HCEC 1CT (cell line): ENCODE measurements around the gene HSCB.
A peak's percentile ranks its signal among the peaks of the same experiment; 100 is the strongest.
"Not testable (repeated sequence)": the region's sequence is repeated elsewhere in the genome, so short reads cannot be mapped to it uniquely, and the experiment has no call there.

Source experiments
- DNase-seq: peaks from one replicate; pipeline ENCODE4 v3.0.0-alpha.2; 2017

Gene HSCB

GRCh38 chr22:28741200-28741784 is 547 bp upstream of the HSCB start:
- no peak for DNase-seq

- DNase-seq, result no peak
Observed at GRCh38 chr22:28742562-28742962, 723 bp downstream of the HSCB start.

- no peak for DNase-seq
Observed at GRCh38 chr22:28743852-28744251, 2.0 kb downstream of the HSCB start.

- peak; percentile 82 for DNase-seq
Observed at GRCh38 chr22:28750471-28750881, 8.6 kb downstream of the HSCB start.

- not testable (repeated sequence) for DNase-seq
Observed at GRCh38 chr22:28754512-28754911, 12.7 kb downstream of the HSCB start.

- DNase-seq, result no peak
Observed at GRCh38 chr22:28759861-28760560, 18.2 kb downstream of the HSCB start.

GRCh38 chr22:28761449-28761755 is 19.6 kb downstream of the HSCB start:
- DNase-seq, result no peak

GRCh38 chr22:28762000-28762399 is 20.2 kb downstream of the HSCB start:
- not testable (repeated sequence) for DNase-seq

- DNase-seq, result no peak
Observed at GRCh38 chr22:28766628-28767027, 24.8 kb downstream of the HSCB start.

- no peak for DNase-seq
Observed at GRCh38 chr22:28768701-28769393, 27.0 kb downstream of the HSCB start.

GRCh38 chr22:28769394-28770085 is 27.7 kb downstream of the HSCB start:
- DNase-seq, result no peak

- DNase-seq, result no peak
Observed at GRCh38 chr22:28771195-28771791, 29.5 kb downstream of the HSCB start.

GRCh38 chr22:28772633-28773460 is 31.0 kb downstream of the HSCB start, which contains the start of gene CCDC117:
CCDC117 (plus strand) TSS chr22:28772695; CDS start chr22:28772850, 155 bp downstream.
- peak; percentile 94 for DNase-seq

GRCh38 chr22:28773461-28773867 is 31.6 kb downstream of the HSCB start:
- DNase-seq, result peak; percentile 53

- no peak for DNase-seq
Observed at GRCh38 chr22:28774378-28774777, 32.5 kb downstream of the HSCB start.

- DNase-seq, result no peak
Observed at GRCh38 chr22:28779833-28780232, 38.0 kb downstream of the HSCB start.

GRCh38 chr22:28780296-28780695 is 38.5 kb downstream of the HSCB start:
- no peak for DNase-seq

- no peak for DNase-seq
Observed at GRCh38 chr22:28783786-28784671, 42.2 kb downstream of the HSCB start.

GRCh38 chr22:28788601-28789000 is 46.8 kb downstream of the HSCB start:
- no peak for DNase-seq

GRCh38 chr22:28791124-28791523 is 49.3 kb downstream of the HSCB start:
- DNase-seq, result no peak

- no peak for DNase-seq
Observed at GRCh38 chr22:28791841-28792490, 50.1 kb downstream of the HSCB start.
